Spleen (tissue), 7 donors: ENCODE results near the gene SPANXN4.

ENCODE experiments used
- CTCF ChIP-seq, 11 experiments: fragments of 200-600 bp in 7 of 11; fragments of 450-650 bp in 4 of 11; sonication (generic) in 4 of 11; IDR thresholded peaks in 8 of 11; conservative IDR thresholded peaks in 3 of 11; 1 replicate in 7 of 11; 2 replicates in 4 of 11; pipeline versions ENCODE4 v1.4.0 to v1.8.0; 2016 to 2021; ENCODE audit warnings: antibody characterized with exemption in 11 of 11, inconsistent platforms in 4 of 11, mild to moderate bottlenecking in 1 of 11
- POLR2A ChIP-seq, 3 donors: fragments of 450-650 bp; IDR thresholded peaks; one replicate each; pipeline ENCODE4 v1.5.1; 2017; ENCODE audit warnings: antibody characterized with exemption in 3 of 3, mild to moderate bottlenecking in 1 of 3
- POLR2AphosphoS5 ChIP-seq, 3 donors: sonication (generic); formaldehyde crosslinking; IDR thresholded peaks; one replicate each; pipeline ENCODE4 v1.5.1; 2017; ENCODE audit warnings: antibody characterized with exemption in 3 of 3
- donor health status: DM: no; HTN: no; CAD: no; lungs with moderate emphysema.
- donor health status: DM: no; HTN: no; CAD: no.
- donor health status: DM: no; HTN: no; CAD: no.

- TF ChIP-seq CTCF (IDR thresholded peaks at IDR 0.05 in 8 of 11, conservative IDR thresholded peaks at IDR 0.05 in 3 of 11): no peak
- no peak for TF ChIP-seq POLR2AphosphoS5 (IDR thresholded peaks at IDR 0.05)
- TF ChIP-seq POLR2A (IDR thresholded peaks at IDR 0.05): no peak
These were observed 43.0 kb upstream of the SPANXN4 start for GRCh38 chrX:142982679-142983078.
